ENCODE measurements around the gene PEX14. TPM values are rescaled to one million over a fixed set of nuclear protein-coding genes. Genes with fewer than 3 reads are reported as not detected.

Gene PEX14
- total RNA-seq, 1 donor from 2014 or later, result 19.2 TPM

GRCh38 chr1:10432910-10433700, 41.6 kb upstream of the PEX14 start:
- no peak for DNase-seq (ENCODE audit: low read depth)

GRCh38 chr1:10433790-10434189, 41.0 kb upstream of the PEX14 start:
- no peak for DNase-seq (ENCODE audit: low read depth)
- TF ChIP-seq CTCF (conservative IDR thresholded peaks at IDR 0.05; ENCODE audit: low read depth, low read length), result no peak

More at GRCh38 chr1:10432910-10433700, 41.6 kb upstream of the PEX14 start:
- no peak for TF ChIP-seq CTCF (conservative IDR thresholded peaks at IDR 0.05; ENCODE audit: low read depth, low read length)
- H3K4me3 ChIP-seq (ENCODE audit: low read depth, low read length), result no peak overlapping the region

GRCh38 chr1:10434590-10434989, 40.2 kb upstream of the PEX14 start:
- no peak for DNase-seq (ENCODE audit: low read depth)
- no peak overlapping the region for H3K4me3 ChIP-seq (ENCODE audit: low read depth, low read length)
- TF ChIP-seq CTCF (conservative IDR thresholded peaks at IDR 0.05; ENCODE audit: low read depth, low read length), result no peak

More at GRCh38 chr1:10433790-10434189, 41.0 kb upstream of the PEX14 start:
- H3K4me3 ChIP-seq (ENCODE audit: low read depth, low read length), result no peak overlapping the region

- no peak for DNase-seq (ENCODE audit: low read depth)
- TF ChIP-seq CTCF (conservative IDR thresholded peaks at IDR 0.05; ENCODE audit: low read depth, low read length), result no peak
- H3K4me3 ChIP-seq (ENCODE audit: low read depth, low read length), result no peak overlapping the region
These were observed 37.7 kb upstream of the PEX14 start for GRCh38 chr1:10437052-10437451.

- no peak overlapping the region for H3K4me3 ChIP-seq (ENCODE audit: low read depth, low read length)
- no peak for DNase-seq (ENCODE audit: low read depth)
- no peak for TF ChIP-seq CTCF (conservative IDR thresholded peaks at IDR 0.05; ENCODE audit: low read depth, low read length)
These were observed 36.0 kb upstream of the PEX14 start for GRCh38 chr1:10438677-10439163.

- TF ChIP-seq CTCF (conservative IDR thresholded peaks at IDR 0.05; ENCODE audit: low read depth, low read length), result no peak
- DNase-seq (ENCODE audit: low read depth), result no peak
- H3K4me3 ChIP-seq (ENCODE audit: low read depth, low read length), result no peak overlapping the region
These were observed 34.4 kb upstream of the PEX14 start for GRCh38 chr1:10440305-10440704.

- no peak for TF ChIP-seq CTCF (conservative IDR thresholded peaks at IDR 0.05; ENCODE audit: low read depth, low read length)
- no peak for DNase-seq (ENCODE audit: low read depth)
- no peak overlapping the region for H3K4me3 ChIP-seq (ENCODE audit: low read depth, low read length)
These were observed 34.0 kb upstream of the PEX14 start for GRCh38 chr1:10440794-10441193.

Measured in epithelial cell of proximal tubule (primary cell).